NCI-H446 treated with DMSO at 0.1 percent for 48 hours (cell line): ENCODE measurements around the gene ANKS1B.
"Not testable (repeated sequence)": the region's sequence is repeated elsewhere in the genome, so short reads cannot be mapped to it uniquely, and the experiment has no call there.

Experiments used
- DNase-seq: peaks from one replicate; lab custom pipeline; 2025; lab: John Stamatoyannopoulos, UW

The ANKS1B gene

DNA sequence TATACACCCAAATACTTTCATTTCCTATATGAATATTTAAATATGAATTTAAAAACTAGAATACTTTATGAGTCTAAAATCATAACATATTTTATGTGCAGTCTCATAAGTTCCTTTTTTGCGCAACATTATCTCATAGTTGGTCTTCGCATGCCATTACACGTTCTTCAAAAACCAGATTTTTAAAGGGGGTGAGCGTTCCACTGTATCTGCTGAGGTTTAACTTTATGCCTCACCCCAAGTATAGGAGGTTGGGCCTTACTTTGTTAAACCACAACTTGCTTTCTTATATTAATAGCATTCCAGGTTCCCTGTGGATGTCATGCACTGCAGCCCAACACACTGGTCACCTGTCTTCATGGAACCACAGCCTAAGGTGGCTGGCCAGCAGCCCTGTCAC, 1221.1 kb downstream of the ANKS1B start:
- DNase-seq = no peak

DNA sequence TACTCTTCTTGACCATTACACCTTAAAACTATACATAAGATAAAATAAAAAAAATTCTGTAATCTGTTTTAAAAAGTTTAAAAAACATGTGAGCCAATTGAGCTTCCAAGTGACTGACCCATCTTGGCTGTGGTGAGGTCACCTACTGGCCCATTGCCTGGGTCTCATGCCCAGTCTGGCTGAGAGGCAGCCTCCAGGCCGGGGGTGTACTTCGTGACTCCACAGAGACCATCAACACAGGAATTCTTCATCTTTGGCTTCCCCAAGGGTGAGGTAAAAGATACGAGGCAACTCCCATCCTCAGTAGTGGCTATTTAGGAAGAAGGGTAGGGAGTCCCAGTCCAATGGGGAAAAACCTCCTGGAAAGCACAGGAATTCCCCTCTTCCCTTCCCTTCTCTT, 1226.4 kb downstream of the ANKS1B start:
- DNase-seq = peak; percentile 5

GRCh38 chr12:98757455-98757854, 1227.3 kb downstream of the ANKS1B start:
- no peak for DNase-seq

- not testable (repeated sequence) for DNase-seq
Measured at GRCh38 chr12:98755855-98756254, 1228.9 kb downstream of the ANKS1B start.

DNA sequence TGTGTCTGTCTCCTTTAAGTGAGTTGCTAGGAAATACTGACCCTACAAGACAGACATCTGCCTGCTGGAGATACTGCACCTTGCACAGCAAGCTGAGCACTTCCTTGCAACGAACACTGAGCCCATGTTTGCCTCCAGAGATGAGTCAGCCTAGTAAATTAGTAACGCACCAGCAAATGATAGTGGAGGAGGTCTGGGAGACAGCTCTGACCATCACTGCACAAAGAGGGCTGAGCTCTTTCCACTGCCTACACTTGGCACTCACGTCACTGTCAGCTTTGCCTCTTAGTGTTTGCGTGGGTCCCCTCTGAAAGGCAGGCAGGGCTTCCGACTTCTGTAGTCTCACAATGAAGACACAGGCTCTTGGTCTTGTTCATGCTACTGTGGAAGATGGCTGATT, 1230.6 kb downstream of the ANKS1B start:
- peak; percentile 13 for DNase-seq

DNA sequence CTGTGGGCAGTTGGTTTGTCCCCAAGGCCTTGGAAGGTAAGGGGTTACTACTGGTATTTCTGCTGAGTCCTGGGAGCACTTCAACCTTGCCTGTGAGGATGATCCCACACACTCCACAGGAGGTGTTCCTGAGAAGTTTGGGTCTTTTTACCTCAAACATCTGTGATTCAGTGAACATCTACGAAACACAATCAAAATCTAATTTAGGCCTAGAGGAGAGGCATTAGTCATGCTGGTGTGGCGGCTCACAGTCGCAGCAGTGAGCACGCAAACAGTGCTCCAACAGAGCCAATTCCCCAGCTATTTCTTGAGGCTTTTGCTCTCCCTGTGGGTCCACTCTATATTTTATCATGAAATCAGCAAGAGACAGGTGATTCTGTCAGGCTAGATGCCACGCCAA, 1232.0 kb downstream of the ANKS1B start:
- DNase-seq = no peak

- no peak for DNase-seq
Measured at GRCh38 chr12:98751580-98752115, 1233.1 kb downstream of the ANKS1B start.

DNA sequence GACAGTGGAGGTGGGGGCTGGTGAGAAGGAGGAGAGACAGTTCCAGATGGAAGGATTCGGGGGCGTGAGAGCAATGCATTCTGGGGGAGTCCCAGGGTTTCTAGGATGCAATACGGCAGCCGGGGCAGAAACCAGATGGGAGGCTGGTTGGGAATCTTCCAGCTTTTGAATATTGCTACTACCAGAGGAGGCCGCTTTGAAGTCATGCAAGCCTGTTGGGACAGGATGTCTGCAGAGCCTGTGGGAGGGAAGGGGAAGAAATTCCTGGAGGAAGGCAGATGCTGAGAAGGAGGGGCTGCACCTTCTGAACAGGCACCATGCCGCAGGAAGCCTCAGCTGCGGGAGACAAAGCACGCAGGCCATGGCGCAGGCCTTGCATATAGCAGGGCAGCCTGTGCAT, 1234.2 kb downstream of the ANKS1B start:
- no peak for DNase-seq

DNA sequence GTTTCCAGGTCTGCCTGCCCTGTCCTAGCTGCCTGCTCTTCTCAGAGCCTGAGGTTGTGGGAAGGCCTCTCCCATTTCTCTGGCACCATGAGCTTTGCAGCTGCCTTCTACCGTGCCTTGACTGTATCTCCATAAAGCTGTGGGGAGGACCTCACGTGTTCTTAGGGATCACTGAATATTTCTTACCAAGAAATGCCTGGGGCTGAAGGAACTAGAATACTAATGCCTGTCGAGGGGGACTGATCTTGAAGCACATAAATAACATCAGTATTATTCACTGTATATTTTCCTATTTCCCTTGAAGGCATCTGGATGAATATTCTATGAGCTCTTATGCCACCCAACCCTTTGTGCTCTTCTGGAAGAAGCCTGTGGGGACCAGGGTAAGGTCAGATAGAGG, 1236.3 kb downstream of the ANKS1B start:
- DNase-seq = no peak

GRCh38 chr12:98745578-98746391, 1239.0 kb downstream of the ANKS1B start:
- DNase-seq = no peak

DNA sequence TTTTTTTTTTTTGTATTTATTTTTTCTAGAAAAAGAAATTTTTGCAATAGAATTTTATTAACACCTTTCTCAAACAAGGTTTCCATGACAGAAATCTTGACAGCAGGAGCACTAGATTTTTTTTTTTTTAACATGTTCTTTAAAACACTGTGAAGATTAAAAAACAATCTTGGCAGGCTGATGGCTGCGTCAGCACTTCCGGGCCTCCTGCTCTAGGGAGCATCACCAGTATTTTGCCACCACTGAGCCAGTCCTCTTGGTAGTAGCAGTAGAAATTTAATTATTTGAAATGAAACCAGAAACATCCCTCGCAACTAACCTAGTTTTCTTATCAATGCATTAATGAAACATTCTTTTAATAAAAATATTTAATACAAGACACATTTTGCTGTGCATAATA, 1240.1 kb downstream of the ANKS1B start:
- no peak for DNase-seq

- DNase-seq = no peak
Measured at GRCh38 chr12:98743362-98743953, 1241.3 kb downstream of the ANKS1B start.

- DNase-seq = no peak
Measured at GRCh38 chr12:98741556-98742265, 1243.0 kb downstream of the ANKS1B start.

GRCh38 chr12:98741196-98741555, 1243.6 kb downstream of the ANKS1B start:
- DNase-seq = no peak

DNA sequence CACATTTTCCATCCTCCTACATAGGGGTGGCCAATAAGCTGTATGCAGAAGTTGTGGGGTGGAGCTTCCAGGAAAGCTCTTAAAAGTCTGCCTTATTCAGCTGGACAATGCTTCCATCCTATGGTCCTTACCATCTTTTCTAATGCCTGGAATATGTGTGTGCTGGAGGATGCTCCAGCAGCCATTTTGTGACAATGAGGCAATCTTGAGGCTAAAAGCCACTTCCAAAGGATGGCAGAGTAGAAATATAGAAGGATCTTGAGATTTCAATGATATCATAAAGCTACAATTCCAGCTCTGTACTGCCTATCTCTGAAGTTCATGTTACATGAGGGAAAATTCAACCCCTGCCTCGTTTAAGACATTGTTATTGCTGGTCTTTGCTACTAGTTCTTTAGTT, 1244.0 kb downstream of the ANKS1B start:
- DNase-seq = no peak

- DNase-seq = no peak
Measured at GRCh38 chr12:98738539-98738938, 1246.2 kb downstream of the ANKS1B start.

DNA sequence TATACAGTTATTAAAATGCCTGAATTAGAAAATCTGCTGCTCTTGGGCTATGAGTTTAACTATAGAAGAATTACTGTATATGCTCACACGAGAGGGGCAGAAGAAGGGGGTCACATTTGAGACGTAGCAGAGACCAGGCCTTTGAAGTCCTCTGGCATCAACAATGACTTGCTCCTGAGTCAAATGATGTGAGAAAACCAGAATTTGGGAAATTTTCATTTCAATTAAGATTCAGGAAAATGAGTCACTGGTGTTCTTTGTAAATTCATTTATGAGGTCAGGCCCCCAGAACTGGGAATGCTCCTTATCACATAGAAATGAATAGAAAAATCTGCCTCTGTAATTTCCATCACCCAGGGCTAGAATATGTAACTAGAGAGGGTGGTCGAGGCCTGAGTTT, 1246.7 kb downstream of the ANKS1B start:
- DNase-seq = no peak

GRCh38 chr12:98737322-98737712, 1247.4 kb downstream of the ANKS1B start:
- no peak for DNase-seq

DNA sequence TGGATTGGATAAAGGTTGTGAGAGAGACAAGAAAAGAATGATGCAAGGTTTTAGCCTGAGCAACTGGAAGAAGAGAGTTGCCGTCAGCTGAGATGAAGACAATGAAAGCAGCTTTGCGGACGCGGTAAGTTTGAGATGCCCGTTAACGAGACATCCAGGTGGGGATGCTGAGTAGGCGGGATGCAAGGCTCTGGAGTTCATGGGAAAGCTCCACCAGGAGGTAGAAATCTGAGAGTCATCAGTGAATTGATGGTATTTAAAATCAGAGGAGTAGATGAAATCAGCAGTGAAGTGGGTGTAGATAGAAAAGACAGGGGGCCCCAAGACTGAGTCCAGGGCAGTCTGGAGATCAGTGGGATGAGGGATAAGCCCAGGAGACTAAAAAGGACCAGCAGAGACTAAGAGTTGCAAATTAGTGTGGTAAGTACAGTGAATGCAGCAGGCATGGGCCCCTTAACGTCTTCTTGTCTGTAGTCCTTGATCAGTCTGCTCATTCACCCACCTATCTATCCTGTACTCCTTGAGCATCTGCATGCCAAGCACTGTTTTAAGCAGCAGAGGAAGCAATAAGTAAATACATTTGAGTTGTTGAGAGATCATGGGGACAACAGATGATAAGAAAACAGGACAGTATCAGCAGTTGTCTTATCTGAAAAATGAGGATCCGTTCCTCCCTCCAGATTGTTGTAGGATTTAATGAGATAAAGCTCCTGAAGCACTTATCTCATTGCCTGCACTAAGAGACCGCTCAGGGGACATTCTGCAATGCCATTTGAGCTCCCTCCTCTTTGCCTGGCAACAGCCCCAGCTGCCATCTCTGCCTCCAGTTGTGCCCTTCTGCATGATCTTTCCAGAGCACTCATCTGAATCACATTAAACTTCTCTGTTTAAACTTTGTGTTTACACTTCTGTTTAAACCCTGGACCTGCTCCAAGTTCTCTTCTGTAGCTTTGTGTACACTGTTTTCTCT, 1248.1 kb downstream of the ANKS1B start:
- DNase-seq = no peak

DNA sequence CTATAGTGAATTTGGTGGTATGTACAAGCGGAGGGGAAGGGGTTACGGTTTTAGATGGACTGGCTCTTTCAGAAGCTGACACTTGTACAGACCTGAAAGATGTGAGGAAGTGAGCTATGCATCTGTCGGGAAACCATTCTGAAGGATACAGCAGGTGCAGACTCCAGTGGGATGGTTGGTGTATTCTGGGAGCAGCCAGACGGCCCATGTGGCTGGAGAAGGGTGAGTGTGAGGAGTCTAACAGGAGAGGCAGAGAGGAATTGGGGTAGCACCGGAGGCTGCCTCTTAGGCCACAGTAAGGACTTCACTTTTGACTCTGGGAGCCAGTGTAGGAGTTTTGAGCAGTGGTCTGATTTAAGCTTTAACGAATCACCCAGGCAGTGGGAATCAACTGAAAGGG, 1248.9 kb downstream of the ANKS1B start:
- no peak for DNase-seq

GRCh38 chr12:98733667-98734350, 1250.9 kb downstream of the ANKS1B start:
- DNase-seq = no peak
